HG03045 (cell line): ENCODE results near the gene TTC31.
"Not testable (repeated sequence)": the region's sequence is repeated elsewhere in the genome, so short reads cannot be mapped to it uniquely, and the experiment has no call there.

Experiments
- ATAC-seq: cut with Tn5 transposase; IDR thresholded peaks from one replicate; pipeline ENCODE4 v1.9.1; 2021; ENCODE audit warnings: mild to moderate bottlenecking, moderate library complexity; ENCODE audit not compliant: unreplicated experiment

TTC31 gene

DNA sequence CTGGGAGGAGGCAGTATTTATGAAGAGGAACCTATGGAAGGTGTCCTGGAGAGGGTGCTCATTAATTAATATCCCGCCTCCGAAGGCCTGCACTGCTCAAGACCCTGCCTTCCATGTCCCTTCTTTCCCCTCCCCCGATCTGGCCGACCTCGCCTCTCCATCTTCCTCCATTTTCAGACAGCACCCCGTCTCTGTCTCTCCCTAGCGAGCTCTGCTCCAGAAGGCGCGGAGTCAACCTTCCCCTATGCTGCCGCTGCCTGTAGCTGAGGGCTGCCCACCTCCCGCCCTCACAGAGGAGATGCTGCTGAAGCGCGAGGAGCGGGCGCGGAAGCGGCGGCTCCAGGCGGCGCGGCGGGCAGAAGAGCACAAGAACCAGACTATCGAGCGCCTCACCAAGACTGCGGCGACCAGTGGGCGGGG is 25.7 kb upstream of the TTC31 start:
- ATAC-seq, result no peak

DNA sequence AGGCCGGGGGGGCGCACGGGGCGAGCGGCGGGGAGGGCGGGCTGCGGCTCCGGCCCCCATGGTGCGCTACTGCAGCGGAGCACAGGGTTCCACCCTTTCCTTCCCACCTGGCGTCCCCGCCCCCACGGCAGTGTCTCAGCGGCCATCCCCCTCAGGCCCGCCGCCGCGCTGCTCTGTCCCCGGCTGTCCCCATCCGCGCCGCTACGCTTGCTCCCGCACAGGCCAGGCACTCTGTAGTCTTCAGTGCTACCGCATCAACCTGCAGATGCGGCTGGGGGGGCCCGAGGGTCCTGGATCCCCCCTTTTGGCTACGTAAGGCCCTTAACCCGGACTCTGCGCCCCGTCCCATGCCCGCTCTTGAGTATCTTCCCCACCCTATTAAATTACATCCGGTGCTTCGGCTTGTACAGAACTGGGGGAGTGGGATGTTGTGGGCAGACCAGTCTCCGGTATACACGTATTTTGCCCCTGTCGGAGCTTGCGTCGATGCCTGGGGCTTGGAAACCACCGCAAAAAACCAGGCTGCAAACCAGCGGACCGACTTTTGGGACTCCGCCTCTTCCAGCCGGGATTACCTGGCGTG is 25.2 kb upstream of the TTC31 start:
- ATAC-seq, result peak; percentile 40

DNA sequence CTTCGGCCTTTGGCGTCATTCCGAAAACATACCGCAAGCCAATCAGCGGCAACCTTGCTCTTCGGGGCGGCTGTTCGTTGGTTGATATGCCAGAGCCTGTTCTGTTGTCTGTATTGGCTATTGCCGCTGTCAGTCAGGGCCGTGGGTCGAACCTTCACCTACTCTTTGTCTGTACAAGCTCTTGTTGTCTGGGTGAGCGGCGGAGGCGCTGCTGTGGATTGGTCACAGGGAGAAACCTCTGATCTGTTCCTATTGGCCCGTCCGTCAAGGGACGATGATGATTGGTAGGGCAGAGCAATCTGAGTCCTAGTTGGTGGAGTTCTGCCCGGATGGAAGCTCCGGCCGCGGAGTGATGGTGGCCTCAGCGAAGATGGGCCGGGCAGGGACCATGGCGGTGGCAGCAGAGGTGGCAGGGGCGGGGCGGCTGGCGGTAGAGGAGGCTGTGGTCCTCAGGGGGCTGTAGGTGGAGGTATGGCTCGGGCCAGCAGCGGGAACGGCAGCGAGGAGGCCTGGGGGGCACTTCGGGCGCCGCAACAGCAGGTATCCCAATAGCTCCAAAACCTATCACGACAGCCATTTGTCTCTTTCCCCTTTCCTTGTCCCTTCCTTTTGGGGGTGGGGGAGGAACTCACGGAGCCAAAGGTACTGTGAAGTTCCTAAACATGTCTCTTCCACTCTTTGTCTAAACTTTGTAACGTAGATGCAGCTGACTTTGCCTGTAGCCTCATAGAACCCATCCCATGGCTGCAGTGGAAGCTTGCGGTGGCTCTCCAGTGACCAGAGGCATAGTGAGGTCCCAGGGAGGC is 24.5 kb upstream of the TTC31 start, which contains the start of gene WBP1:
Gene WBP1, plus strand, starts transcription at position 307 of the 806 bp plus-strand sequence. Its CDS starts 165 bp downstream, at position 472.
- peak; percentile 85 for ATAC-seq

DNA sequence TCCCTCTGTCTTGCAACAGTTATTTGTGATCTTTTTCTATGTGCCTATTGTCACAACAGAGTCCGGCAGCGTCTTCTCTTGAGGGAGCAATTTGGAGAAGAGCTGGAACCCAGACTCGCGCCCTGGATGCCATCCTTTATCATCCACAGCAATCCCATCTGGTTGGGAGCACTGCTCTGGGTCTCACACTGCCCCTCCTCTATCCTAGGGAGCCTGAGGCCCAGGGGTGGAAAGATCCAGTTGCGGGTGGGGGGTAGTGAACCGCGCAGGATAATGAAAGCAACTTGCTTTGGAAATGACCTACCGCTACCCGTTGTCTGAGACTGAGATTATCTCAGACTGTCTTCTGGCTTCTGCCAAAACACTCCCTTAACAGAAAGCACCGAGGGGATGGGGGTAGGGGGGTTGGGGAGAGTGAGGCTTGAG is 23.9 kb upstream of the TTC31 start:
- no peak for ATAC-seq

DNA sequence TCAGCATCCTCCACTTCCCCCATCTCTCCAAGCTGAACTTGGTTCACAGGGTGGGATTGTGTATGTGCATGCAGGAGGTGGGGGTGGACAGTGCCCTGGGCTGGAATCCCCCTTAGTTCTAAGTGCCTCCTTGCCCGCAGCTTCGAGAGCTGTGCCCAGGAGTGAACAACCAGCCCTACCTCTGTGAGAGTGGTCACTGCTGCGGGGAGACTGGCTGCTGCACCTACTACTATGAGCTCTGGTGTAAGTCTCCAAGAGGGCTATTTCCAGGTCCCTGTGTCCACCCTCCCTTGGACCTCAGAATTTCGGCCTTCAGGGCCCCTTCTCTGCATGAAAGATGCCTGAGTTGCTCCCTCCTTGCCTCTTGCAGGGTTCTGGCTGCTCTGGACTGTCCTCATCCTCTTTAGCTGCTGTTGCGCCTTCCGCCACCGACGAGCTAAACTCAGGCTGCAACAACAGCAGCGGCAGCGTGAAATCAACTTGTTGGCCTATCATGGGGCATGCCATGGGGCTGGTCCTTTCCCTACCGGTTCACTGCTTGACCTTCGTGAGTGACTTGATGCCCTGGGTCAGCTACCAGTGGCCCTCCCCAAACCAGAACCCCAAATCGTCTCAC is 23.3 kb upstream of the TTC31 start:
- not testable (repeated sequence) for ATAC-seq

DNA sequence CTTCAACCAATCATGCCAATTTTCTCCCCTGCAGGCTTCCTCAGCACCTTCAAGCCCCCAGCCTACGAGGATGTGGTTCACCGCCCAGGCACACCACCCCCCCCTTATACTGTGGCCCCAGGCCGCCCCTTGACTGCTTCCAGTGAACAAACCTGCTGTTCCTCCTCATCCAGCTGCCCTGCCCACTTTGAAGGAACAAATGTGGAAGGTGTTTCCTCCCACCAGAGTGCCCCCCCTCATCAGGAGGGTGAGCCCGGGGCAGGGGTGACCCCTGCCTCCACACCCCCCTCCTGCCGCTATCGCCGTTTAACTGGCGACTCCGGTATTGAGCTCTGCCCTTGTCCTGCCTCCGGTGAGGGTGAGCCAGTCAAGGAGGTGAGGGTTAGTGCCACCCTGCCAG is 22.7 kb upstream of the TTC31 start:
- not testable (repeated sequence) for ATAC-seq

DNA sequence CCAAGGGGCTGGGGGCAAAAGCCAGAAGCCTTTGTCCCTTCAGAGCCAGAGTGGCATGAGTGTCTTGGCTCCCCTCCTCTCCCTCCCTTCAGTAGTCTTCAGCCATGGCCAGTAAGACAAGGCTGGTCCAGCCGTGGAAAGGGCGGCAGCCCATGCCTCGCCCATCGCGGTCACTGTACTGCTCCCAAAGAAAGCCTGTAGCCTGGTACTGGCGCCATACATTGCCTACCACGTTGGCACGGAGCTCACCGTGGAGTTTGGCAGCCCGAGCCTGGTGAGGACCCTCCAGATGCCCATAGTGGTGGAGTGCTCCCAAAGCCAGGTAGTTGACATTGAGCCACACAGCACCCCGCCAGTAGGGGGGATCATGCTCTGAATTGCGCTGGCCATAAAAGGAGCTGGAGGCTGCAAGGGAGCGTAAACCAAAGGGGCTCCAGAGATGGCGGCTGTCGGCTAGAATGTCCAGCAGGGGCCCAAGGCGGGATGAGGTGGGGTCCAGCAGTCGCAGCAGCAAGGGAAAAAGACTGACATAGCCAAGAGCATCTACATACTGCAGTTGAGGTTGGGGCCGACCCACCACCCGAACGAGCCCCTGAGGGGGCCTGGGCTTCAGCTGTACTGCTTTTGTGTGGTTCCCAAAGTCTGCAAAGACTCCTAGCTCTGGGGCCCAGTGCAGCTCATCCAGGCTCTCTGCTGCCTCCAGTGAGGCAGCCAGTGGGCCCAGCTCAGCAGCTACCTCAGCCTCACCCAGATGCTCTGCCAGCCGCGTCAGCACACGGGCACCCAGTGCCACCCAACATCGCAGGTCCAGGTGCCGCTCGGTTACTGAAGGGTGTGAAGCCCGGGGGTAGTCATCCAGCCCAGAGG is 21.5 kb upstream of the TTC31 start:
- no peak for ATAC-seq

DNA sequence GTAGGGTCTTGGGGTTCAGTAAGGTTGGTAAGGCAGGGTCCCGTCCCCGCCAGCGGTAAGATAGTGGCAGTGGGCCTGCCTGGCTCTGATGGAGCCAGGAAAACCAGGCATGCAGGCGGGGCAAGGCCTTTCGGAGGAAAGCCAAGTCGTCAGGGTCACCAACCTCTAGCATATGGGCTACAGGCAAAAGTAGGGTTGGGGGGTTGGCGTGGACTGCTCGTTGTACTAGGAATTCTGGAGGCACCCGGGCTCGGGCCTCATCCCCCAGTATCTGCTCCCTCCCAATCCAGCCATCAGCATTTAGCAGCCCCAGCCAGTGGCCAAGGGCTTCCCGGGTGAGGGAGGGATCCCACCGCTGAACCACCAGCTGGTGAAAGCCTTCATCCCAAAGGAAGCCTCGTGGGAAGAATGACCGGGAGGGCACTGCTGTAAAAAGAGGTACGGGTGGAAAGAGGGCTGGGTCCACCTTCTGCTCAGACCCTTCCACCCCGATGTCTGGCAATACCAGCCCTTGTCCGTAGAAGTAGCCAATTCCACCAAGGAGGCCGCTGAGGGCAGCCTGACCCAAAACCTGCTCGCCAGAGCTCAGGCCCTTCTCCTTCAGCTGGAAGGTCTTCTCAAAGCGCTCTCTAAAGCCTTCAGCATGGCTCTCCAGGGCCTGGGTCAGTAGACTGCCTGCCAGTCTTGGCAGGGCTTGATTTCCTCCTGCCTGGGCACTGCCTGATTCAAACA is 20.7 kb upstream of the TTC31 start:
- no peak for ATAC-seq

DNA sequence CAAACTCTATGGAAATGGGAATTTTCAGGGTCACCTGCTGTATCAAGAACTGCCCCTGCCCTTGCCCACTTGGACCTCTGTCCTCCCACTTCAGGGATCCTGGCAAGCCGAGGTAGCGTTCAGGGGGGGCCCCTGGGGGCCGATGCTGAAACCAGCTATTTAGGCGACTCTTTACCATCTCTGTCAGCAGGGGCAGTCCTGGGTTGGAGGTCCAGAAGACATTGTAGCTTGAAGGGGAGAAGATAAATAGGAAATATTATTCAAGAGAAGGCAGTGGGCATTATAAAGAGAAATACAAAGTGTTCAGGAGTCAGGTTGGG is 20.1 kb upstream of the TTC31 start:
- ATAC-seq, result no peak

DNA sequence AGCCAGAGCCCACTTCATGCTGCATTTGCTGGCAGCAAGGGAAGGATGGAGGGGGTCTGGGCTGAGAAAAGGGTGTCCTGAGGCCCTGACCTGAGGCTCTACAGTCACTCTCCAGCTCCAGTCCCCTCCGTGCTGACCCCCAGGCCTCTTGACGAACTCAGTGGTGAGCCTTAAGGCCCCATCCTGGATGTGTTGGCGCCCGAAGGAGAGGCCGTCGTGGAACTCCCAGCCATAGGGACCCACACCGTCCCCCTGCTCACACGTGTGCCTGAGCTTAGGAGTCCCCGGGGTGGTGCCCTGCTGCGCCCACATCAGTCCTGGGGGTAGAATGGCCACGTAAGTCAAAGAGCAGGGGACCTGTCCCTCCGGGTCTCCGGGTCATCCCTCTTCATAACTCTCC is 18.5 kb upstream of the TTC31 start:
- no peak for ATAC-seq

DNA sequence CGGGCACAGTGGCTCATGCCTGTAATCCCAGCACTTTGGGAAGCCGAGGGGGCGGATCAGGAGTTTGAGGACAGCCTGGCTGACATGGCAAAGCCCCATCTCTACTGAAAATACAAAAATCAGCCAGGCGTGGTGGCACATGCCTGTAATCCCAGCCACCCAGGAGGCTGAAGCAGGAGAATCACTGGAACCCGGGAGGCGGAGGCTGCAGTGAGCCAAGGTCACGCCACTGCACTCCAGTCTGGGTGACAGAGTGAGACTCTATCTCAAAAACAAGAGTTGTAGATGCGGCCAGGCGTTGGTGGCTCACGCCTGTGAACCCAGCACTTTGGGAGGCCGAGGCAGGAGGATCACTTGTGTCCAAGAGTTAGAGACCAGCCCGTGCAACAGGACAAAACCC is 12.1 kb upstream of the TTC31 start:
- not testable (repeated sequence) for ATAC-seq

DNA sequence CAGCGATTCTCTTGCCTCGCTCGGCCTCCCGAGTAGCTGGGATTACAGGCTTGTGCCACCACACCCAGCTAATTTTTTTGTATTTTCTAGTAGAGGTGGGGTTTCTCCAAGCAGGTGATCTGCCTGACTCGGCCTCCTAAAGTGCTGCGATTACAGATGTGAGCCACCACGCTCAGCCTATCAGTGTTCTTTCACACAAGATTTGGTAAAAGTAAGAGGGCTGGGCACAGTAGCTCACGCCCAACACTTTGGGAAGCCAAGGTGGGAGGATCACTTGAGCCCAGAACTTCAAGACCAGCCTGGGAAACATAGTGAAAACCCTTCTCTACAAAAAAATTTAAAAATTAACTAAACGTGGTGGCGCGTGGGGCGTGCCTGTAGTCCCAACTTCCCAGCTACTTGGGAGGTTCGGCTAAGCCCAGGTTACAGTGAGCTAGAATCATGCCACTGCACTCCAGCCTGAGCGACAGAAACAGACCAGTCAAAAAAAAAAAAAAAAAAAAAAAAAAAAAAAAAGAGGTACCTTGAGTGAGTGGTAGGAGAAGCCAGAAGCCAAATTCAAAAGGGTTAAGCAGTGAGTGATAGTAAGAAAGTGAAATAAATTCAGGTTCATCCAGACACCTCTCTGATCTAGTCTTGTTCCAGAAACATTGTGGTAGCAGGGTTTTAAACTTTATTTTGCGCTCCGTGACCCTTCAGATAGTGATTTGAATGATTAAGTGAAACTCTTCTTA is 11.4 kb upstream of the TTC31 start:
- ATAC-seq, result no peak

DNA sequence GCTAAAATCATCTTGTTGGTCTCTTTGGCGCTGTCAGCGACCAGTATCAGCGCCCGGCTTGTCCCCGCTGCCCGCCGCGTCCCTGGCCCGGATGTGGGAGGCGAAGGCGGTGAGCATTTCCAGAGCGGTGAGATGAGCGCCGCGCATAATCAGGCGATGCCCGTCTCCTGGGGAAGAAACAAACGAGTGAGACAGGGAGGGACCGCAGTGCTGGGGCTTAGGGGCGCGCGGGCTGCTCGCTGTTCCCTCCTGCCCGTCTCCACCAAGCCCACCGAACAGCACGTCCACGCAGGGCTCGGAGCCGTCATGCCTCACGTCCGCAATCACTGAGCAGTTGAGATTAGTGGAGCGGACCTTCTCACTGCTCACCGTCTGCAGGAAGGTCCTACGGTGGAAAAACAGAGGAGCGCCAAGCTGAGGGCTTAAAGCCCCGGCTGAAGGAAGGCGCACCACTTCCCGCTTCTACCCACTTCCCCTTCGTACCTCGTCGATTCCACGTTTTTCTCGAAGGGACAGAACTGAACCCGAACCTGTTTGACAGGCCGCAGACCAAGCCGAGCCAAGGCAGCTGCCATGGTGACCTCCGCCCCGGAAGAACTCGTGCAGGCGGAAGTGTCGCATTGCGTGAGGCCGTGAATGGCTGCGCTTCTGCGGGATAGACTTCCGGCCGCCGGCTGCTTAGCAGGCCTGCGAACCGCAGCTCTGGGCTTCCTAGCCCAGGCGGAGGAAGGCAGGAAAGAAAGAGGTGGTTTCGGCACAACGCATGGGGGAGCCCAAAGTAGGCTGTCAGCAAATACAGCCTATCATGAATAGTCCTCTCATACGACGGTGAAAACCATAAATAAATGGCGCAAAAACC is 10.6 kb upstream of the TTC31 start, which contains the start of gene MRPL53:
Gene MRPL53, minus strand, starts transcription at position 595 of the 859 bp plus-strand sequence. Its CDS starts 20 bp downstream, at position 575.
- ATAC-seq, result peak; percentile 89

DNA sequence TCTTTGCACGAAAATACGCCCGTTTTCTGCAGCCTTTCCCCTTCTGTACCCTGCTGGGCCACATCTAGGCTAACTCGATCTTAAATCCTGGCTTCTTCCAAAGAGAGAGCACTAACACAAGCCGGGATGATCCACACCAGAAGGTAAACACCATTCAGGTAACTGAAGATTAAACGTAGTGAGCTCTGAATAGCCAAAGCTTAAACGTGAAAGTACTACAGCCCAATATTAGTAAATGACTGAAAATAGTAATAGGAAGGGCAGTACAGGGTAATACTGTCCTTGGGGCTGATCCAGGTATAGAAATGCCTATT is 10.0 kb upstream of the TTC31 start:
- ATAC-seq, result no peak

DNA sequence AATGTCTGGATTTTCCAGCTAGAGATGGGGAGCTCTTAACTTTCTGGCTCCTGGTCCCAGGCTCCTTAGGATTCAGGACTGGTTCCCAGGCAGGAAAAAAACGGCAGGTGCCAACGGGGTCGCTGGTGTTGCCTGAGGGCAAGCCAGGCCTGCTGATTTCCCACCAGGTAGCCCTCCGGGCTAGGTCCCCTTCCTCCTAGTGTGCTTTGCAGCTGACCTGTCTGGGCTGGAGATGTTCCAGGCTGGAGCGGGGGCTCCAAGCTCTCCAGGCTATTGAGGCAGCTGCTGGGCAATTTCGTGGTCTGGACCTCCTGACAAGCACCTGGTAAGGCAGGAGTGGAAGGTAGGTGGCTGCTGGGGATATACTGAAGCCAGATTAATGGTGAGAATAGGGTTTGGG is 8.4 kb upstream of the TTC31 start:
- ATAC-seq, result no peak

DNA sequence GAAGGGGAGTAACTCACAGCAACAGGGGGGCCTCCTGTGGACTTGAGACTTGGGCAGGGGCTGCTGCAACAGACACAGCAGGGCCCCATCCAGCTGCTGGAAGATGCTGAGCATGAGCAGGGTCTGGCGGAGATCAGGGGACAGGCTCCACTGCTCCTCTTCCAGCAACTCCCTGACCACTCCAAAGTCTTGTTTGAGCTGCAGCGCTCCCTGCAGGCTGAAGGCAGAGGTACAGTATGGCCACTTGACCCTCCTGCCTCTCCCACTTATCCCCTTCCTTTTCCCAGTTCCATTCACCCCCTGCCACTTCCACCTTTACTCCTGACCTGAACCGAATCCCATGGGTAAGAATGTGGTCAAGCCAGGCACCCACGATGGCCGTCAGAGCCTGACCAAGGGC is 8.0 kb upstream of the TTC31 start:
- no peak for ATAC-seq

DNA sequence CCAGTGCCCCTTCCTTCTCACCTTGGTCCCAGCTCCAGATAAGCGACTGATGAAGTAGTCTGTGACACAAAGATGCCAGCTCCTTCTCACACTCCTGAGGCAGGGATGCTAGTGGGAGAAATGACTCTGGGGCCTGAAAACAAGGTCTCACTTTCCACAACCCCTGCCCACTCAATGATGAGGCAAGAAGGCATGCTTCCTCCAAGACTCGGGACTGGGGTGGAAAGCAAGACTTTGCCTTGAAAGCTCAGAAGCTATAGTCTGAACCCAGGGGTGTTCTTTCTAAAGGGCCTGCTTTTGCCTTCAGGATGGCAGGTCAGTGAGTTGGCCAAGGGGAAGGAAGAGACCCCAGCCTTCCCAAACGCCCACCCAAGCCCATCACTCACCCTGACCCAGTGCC is 1.4 kb upstream of the TTC31 start:
- ATAC-seq, result no peak

DNA sequence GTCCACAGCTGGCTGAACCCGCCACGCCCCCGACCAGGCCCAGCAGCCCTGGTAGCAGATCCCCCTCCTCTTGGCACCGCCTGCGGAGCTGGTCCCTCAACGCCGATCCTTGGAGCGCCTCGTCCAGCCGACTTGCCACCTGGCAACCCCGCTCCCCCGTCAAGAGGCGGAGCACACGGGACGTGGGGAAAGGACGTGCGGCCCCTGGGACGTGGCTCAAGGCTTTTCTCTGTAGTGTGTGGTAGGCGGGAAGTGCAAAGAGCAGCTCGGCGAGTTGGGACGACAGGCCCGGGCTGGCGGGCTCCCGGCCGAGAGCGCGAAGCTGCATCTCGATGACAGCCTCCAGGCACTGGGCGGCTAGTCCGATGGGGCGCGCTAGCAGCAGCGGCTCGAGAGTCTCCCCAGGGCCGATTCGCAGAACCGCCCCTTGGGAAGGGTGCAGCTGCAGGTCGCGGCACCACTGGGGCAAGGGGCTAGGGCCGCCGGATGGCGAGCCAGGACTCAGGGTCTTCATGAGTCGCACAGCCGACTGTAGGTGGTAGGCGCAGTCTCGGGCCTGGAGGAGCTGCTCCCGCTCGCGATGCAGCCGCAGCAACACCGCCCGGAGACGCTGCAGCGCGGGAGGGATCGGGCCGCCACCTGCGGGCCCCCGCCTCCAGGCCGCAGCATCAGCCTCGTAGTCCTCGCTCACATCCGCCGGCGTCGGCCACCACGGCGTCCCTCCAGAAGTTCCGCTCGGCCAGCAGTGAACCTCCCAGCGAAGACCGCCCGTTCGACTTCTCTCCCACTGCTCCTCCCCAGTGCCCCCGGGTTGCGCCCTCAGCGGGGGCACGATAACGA is 700 bp upstream of the TTC31 start:
- peak; percentile 38 for ATAC-seq
